ENCODE results near the gene MRPL51.

MRPL51 gene

GRCh38 chr12:6492838-6493496, at the start of gene MRPL51:
Gene MRPL51 (minus strand): TSS chr12:6493262. CDS start chr12:6493136, 126 bp downstream.
- no peak for TF ChIP-seq CTCF (conservative IDR thresholded peaks at IDR 0.05; ENCODE audit: control insufficient read depth, insufficient read depth, low read depth, low read length)
- peak within 1 kb of the TSS; percentile 95 for H3K4me3 ChIP-seq (ENCODE audit: control insufficient read depth, low read depth, low read length)
- peak; percentile 89 for DNase-seq (ENCODE audit: low read depth)

- DNase-seq (ENCODE audit: low read depth), result no peak
- H3K4me3 ChIP-seq (ENCODE audit: control insufficient read depth, low read depth, low read length), result no peak overlapping the region
- no peak for TF ChIP-seq CTCF (conservative IDR thresholded peaks at IDR 0.05; ENCODE audit: control insufficient read depth, insufficient read depth, low read depth, low read length)
Observed at GRCh38 chr12:6542209-6543009, 49.3 kb upstream of the MRPL51 start.

- TF ChIP-seq CTCF (conservative IDR thresholded peaks at IDR 0.05; ENCODE audit: control insufficient read depth, insufficient read depth, low read depth, low read length), result no peak
- H3K4me3 ChIP-seq (ENCODE audit: control insufficient read depth, low read depth, low read length), result no peak overlapping the region
- DNase-seq (ENCODE audit: low read depth), result no peak
Observed at GRCh38 chr12:6541371-6542165, 48.5 kb upstream of the MRPL51 start.

GRCh38 chr12:6540181-6540877, 47.3 kb upstream of the MRPL51 start:
- DNase-seq (ENCODE audit: low read depth), result peak; percentile 95
- TF ChIP-seq CTCF (conservative IDR thresholded peaks at IDR 0.05; ENCODE audit: control insufficient read depth, insufficient read depth, low read depth, low read length), result no peak
- no peak overlapping the region for H3K4me3 ChIP-seq (ENCODE audit: control insufficient read depth, low read depth, low read length)

GRCh38 chr12:6539707-6540134, 46.7 kb upstream of the MRPL51 start:
- no peak for TF ChIP-seq CTCF (conservative IDR thresholded peaks at IDR 0.05; ENCODE audit: control insufficient read depth, insufficient read depth, low read depth, low read length)
- no peak overlapping the region for H3K4me3 ChIP-seq (ENCODE audit: control insufficient read depth, low read depth, low read length)
- DNase-seq (ENCODE audit: low read depth), result no peak

- no peak overlapping the region for H3K4me3 ChIP-seq (ENCODE audit: control insufficient read depth, low read depth, low read length)
- no peak for TF ChIP-seq CTCF (conservative IDR thresholded peaks at IDR 0.05; ENCODE audit: control insufficient read depth, insufficient read depth, low read depth, low read length)
- DNase-seq (ENCODE audit: low read depth), result no peak
Observed at GRCh38 chr12:6539314-6539682, 46.2 kb upstream of the MRPL51 start.

All from fibroblast of mammary gland (primary cell).